Measurements from ENCODE around the gene GSTK1.

DNA sequence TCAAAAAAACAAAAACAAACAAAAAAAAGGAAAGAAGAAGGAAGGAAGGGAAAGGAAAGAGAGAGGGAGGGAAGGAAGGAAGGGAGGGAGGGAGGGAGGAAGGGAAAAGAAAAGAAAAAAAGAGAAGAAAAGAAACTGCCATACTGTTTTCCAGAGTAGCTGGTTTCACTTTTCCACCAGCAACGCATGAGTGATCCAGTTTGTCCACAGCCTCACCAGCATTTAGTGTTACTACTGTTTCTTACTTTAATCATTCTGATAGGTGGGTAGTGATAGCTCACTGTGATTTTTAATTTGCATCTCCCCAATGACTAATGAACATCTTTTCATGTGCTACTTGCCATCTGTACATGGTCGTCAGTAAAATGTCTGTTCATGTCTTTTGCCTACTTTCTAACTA lies 9.6 kb downstream of the GSTK1 start:
- TF ChIP-seq, protein P1, sequence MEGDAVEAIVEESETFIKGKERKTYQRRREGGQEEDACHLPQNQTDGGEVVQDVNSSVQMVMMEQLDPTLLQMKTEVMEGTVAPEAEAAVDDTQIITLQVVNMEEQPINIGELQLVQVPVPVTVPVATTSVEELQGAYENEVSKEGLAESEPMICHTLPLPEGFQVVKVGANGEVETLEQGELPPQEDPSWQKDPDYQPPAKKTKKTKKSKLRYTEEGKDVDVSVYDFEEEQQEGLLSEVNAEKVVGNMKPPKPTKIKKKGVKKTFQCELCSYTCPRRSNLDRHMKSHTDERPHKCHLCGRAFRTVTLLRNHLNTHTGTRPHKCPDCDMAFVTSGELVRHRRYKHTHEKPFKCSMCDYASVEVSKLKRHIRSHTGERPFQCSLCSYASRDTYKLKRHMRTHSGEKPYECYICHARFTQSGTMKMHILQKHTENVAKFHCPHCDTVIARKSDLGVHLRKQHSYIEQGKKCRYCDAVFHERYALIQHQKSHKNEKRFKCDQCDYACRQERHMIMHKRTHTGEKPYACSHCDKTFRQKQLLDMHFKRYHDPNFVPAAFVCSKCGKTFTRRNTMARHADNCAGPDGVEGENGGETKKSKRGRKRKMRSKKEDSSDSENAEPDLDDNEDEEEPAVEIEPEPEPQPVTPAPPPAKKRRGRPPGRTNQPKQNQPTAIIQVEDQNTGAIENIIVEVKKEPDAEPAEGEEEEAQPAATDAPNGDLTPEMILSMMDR (IDR thresholded peaks at IDR 0.05; ENCODE audit: control extremely low read depth in 1 of 3, insufficient read depth in 1 of 3, low read depth in 1 of 3, low read length in 3 of 3): no peak
- no peak for TF ChIP-seq EP300 (IDR thresholded peaks at IDR 0.05; ENCODE audit: borderline replicate concordance in 1 of 2, low read depth in 2 of 2, low read length in 2 of 2)
- TF ChIP-seq YY1 (IDR thresholded peaks at IDR 0.05; ENCODE audit: low read depth, low read length): no peak
- TF ChIP-seq POLR2A (IDR thresholded peaks at IDR 0.05; ENCODE audit: control extremely low read depth in 1 of 2, low read depth in 2 of 2, low read length in 2 of 2): no peak
- TF ChIP-seq GABPA (IDR thresholded peaks at IDR 0.05; ENCODE audit: borderline replicate concordance, insufficient read depth, low read length): no peak
- no peak for TF ChIP-seq EZH2 (IDR thresholded peaks at IDR 0.05; ENCODE audit: low read depth, low read length, severe bottlenecking)
- no peak for TF ChIP-seq SUZ12 (IDR thresholded peaks at IDR 0.05; ENCODE audit: low read length)
- TF ChIP-seq RBBP5 (IDR thresholded peaks at IDR 0.05; ENCODE audit: borderline replicate concordance, low read depth, low read length): no peak
- no peak for TF ChIP-seq EGR1 (IDR thresholded peaks at IDR 0.05; ENCODE audit: borderline replicate concordance, low read depth, low read length)
- no peak for TF ChIP-seq TAF1 (IDR thresholded peaks at IDR 0.05; ENCODE audit: low read depth, low read length)
- no peak for TF ChIP-seq MAFK (IDR thresholded peaks at IDR 0.05; ENCODE audit: low read depth, low read length)
- TF ChIP-seq, protein P2, sequence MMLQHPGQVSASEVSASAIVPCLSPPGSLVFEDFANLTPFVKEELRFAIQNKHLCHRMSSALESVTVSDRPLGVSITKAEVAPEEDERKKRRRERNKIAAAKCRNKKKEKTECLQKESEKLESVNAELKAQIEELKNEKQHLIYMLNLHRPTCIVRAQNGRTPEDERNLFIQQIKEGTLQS (IDR thresholded peaks at IDR 0.05; ENCODE audit: insufficient read depth, low read depth, low read length): no peak
- TF ChIP-seq HDAC2 (IDR thresholded peaks at IDR 0.05; ENCODE audit: borderline replicate concordance in 1 of 2, low read depth in 2 of 2, low read length in 2 of 2): no peak
- TF ChIP-seq JUN (IDR thresholded peaks at IDR 0.05; ENCODE audit: low read depth, low read length): no peak
